Left kidney (tissue), 2 donors: ENCODE results near the gene TCTN1. TPM values are rescaled to one million over a fixed set of nuclear protein-coding genes. Genes with fewer than 3 reads are reported as not detected.

Experiments used
- DNase-seq: peaks from one replicate; pipeline ENCODE4 v3.0.0-alpha.2; 2013
- polyA plus RNA-seq: library from polyadenylated mRNA; unstranded; fragments of 120-200 nt; gene quantifications from one replicate; pipeline ENCODE4 v1.2.1, GENCODE V29; 2013; ENCODE audit not compliant: insufficient read length

The TCTN1 gene
- polyA plus RNA-seq, 1 donor, result 123 TPM

- no peak for DNase-seq
These were observed 65.3 kb downstream of the TCTN1 start for GRCh38 chr12:110679201-110679600.

GRCh38 chr12:110680032-110680431 is 66.1 kb downstream of the TCTN1 start:
- no peak for DNase-seq

GRCh38 chr12:110683888-110684287 is 70.0 kb downstream of the TCTN1 start:
- DNase-seq, result no peak

GRCh38 chr12:110684312-110684836 is 70.4 kb downstream of the TCTN1 start:
- no peak for DNase-seq

GRCh38 chr12:110686294-110686903 is 72.5 kb downstream of the TCTN1 start:
- DNase-seq, result no peak

GRCh38 chr12:110687396-110688169 is 73.7 kb downstream of the TCTN1 start:
- DNase-seq, result no peak

GRCh38 chr12:110688446-110689280 is 74.7 kb downstream of the TCTN1 start, which contains the start of gene HVCN1:
Gene HVCN1, minus strand, starts transcription at chr12:110689115. Its CDS starts 5,870 bp downstream, at chr12:110683245.
- no peak for DNase-seq

- DNase-seq, result peak; percentile 56
These were observed 75.6 kb downstream of the TCTN1 start for GRCh38 chr12:110689281-110690126.

- no peak for DNase-seq
These were observed 76.2 kb downstream of the TCTN1 start for GRCh38 chr12:110690127-110690430.

GRCh38 chr12:110693731-110694130 is 79.8 kb downstream of the TCTN1 start:
- DNase-seq, result no peak

- no peak for DNase-seq
These were observed 80.5 kb downstream of the TCTN1 start for GRCh38 chr12:110694330-110694901.

- no peak for DNase-seq
These were observed 82.4 kb downstream of the TCTN1 start for GRCh38 chr12:110696283-110696682.

GRCh38 chr12:110697236-110697635 is 83.3 kb downstream of the TCTN1 start:
- DNase-seq, result no peak

- peak; percentile 72 for DNase-seq
These were observed 84.4 kb downstream of the TCTN1 start for GRCh38 chr12:110698171-110698902.

Other genes starting within 250 kb of the TCTN1 start
- 102 TPM for gene ANAPC7, start 210.4 kb upstream of the TCTN1 start, polyA plus RNA-seq
- 248 TPM for gene ARPC3, start 163.8 kb upstream of the TCTN1 start, polyA plus RNA-seq
- gene GPN3, start 145.9 kb upstream of the TCTN1 start, polyA plus RNA-seq, result 32.5 TPM
- 20.9 TPM for gene FAM216A, start 145.3 kb upstream of the TCTN1 start, polyA plus RNA-seq
- gene VPS29, start 112.0 kb upstream of the TCTN1 start, polyA plus RNA-seq, result 173 TPM
- gene RAD9B, start 111.8 kb upstream of the TCTN1 start, polyA plus RNA-seq, result 1.4 TPM
- 23.7 TPM for gene PPTC7, start 30.8 kb upstream of the TCTN1 start, polyA plus RNA-seq
- 10.7 TPM for gene HVCN1, start 75.0 kb downstream of the TCTN1 start, polyA plus RNA-seq
- 211 TPM for gene PPP1CC, start 128.8 kb downstream of the TCTN1 start, polyA plus RNA-seq
- gene CCDC63, start 232.9 kb downstream of the TCTN1 start, polyA plus RNA-seq, result not detected